WI38 (cell line): Measurements from ENCODE around the gene DLAT.
"Not testable (repeated sequence)": the region's sequence is repeated elsewhere in the genome, so short reads cannot be mapped to it uniquely, and the experiment has no call there.

ENCODE experiments used
- H3K4me3 ChIP-seq: 2 replicates; pipeline ENCODE4 v1.5.1; 2011; ENCODE audit warnings: low read depth, mild to moderate bottlenecking, control low read depth, low read length
- TF ChIP-seq, protein P1 (sequence below): IDR thresholded peaks from 2 replicates; pipeline ENCODE4 v1.5.1; 2012; ENCODE audit warnings: low read depth, mild to moderate bottlenecking, control low read depth, low read length

The DLAT gene

DNA sequence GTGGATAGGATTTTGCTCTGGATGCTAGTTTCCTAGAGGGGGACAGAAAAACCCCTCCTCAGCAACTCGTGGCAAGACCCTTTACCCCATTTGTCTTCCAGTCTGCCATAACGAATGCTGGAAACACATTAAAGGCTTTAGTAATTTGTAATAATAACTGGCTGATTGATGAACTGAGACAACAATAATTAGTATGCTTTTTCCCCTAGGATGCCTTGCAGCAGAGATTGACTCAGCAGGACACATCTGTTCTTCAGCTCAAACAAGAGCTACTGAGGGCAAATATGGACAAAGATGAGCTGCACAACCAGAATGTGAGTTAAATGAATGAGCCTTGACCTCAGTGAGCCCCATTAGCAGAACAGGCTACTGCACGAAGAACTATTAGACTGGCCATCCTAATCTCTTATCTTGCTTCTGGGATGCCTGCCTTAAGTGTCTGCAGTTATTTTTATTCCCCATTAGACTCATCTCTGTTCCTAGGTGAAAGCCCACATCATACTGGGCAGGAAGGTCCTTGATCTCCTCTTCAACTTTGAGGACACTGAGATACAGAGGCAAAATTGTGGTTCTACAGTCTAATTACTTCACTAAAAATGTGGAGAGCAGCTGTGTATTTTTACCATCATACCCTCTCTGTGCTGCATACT lies 32.9 kb upstream of the DLAT start:
- H3K4me3 ChIP-seq = no peak overlapping the region
- TF ChIP-seq, protein P1, sequence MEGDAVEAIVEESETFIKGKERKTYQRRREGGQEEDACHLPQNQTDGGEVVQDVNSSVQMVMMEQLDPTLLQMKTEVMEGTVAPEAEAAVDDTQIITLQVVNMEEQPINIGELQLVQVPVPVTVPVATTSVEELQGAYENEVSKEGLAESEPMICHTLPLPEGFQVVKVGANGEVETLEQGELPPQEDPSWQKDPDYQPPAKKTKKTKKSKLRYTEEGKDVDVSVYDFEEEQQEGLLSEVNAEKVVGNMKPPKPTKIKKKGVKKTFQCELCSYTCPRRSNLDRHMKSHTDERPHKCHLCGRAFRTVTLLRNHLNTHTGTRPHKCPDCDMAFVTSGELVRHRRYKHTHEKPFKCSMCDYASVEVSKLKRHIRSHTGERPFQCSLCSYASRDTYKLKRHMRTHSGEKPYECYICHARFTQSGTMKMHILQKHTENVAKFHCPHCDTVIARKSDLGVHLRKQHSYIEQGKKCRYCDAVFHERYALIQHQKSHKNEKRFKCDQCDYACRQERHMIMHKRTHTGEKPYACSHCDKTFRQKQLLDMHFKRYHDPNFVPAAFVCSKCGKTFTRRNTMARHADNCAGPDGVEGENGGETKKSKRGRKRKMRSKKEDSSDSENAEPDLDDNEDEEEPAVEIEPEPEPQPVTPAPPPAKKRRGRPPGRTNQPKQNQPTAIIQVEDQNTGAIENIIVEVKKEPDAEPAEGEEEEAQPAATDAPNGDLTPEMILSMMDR = no peak

DNA sequence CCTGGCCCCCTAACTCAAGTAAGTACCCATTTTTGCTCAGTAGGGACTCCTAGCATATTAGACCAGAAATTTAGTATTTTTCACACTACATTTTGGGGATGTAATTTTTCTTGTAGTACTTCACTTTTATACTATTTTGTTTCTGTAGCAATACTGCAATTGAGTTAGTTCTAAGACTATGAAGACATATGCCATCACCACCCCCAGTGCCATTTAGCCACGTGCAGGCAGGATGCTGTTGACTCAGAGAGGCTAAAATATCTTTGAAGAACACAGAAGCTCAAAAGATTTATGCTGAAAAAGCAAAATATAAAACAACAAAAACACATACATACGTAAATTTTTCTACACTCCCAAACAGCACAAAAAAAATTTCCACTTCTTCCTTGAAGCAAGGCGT lies 29.1 kb upstream of the DLAT start:
- no peak overlapping the region for H3K4me3 ChIP-seq
- TF ChIP-seq, protein P1 = no peak

DNA sequence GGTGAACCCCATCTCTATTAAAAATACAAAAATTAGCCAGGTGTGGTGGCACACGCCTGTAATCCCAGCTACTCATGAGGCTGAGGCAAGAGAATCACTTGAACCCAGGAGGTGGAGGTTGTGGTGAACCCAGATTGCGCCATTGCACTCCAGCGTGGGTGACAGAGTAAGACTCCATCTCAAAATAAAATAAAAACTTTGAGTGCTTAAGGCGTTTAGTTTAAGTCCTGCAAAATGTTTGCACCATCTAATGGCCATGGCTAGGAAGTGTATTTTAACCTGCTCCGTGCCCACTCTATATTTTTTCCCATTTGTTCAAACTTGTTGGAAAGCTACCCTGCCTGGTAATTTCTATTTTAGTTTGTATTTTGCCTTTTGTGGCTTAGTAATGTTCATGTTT lies 28.5 kb upstream of the DLAT start:
- H3K4me3 ChIP-seq = not testable (repeated sequence)

DNA sequence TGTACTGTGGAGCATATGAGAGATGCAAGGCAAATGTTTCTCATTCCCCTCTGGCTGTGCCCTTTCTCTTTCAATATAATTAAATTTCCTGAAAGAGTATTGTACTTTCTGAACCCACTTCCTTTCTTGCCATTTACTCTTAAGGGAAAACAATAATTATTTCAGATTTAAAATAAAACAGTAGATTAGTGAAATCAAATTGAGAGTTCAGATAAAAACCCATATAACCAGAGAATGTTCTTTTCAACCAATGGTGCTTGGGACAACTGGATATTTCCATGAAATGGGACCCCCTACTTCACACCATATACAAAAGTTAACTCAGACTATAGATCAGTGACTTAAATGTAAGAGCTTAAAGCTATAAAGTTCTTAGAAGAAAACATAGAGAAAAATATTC lies 26.1 kb upstream of the DLAT start:
- H3K4me3 ChIP-seq = no peak overlapping the region
- TF ChIP-seq, protein P1 = no peak

DNA sequence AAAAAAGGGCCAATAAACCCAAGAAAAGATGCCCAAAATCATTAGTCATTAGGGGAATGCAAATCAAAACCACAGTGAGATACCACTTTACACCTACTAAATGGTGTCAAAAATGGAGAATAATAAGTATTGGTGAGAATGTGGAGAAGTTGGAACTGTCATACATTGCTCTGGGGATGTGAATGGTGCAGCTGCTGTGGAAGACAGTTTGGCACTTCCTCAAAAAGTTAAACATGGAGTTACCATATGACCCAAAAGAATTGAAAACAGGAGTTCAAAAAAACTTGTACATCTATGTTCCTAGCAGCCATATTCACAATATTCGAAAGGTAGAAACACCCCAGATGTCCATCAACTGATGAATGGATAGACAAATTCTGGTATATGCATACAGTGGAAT lies 24.5 kb upstream of the DLAT start:
- H3K4me3 ChIP-seq = no peak overlapping the region
- TF ChIP-seq, protein P1 = no peak

DNA sequence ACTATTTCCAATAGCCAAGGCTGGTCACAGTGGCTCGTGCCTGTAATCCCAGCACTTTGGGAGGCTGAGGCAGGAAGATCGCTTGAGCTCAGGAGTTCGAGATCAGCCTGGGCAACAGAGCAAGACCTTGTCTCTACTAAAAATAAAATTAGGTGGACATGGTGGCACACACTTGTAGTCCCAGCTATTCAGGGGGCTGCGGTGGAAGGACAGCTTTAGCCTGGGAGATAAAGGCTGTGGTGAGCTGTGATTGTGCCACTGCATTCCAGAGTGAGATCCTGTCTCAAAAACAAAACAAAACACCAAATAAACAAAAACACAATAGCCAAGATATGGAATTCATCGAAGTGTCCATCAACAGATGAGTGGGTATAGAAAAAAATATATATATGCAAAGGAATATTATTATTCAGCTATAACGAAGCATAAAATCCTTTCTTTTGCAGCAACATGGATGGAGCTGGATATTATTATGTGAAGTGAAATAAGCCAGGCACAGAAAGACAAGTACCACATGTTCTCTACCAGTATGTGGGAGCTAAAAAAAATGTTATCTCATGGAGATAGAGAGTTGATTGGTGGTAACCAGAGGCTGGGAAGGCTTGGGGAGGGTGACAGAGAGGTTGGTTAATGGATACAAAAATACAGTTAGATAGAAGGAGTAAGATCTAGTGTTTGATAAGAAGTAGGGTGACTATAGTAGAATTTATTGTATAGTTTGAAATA lies 22.6 kb upstream of the DLAT start:
- TF ChIP-seq, protein P1 = no peak
- H3K4me3 ChIP-seq = no peak overlapping the region

DNA sequence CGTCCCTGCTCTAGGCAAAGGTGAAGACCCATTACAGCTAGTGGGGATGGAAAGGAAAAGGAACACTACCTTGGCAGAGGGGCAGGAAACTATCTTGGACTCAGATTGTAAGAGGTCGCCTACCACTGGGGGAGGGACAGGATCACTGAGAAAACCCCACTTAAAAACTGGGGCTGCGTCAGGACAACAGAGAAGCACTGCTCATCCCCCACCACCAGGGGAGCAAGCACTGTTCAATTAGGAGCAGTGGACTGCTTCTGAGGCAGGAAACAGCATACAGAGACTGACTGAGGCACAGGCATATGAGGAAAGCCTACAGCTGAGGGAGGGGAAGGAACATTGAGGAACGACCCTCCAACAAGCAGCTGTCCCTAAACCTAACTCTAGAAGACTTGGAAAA lies 20.8 kb upstream of the DLAT start:
- no peak overlapping the region for H3K4me3 ChIP-seq
- TF ChIP-seq, protein P1 = peak; percentile 49
